HG02571 (cell line): ENCODE data around the gene ALPG.
"Not testable (repeated sequence)": the region's sequence is repeated elsewhere in the genome, so short reads cannot be mapped to it uniquely, and the experiment has no call there.

Experiments used
- ATAC-seq: cut with Tn5 transposase; IDR thresholded peaks from one replicate; pipeline ENCODE4 v1.9.1; 2021; ENCODE audit warnings: mild to moderate bottlenecking, moderate library complexity; ENCODE audit not compliant: unreplicated experiment

Gene ALPG

GRCh38 chr2:232418466-232419244 is 12.0 kb downstream of the ALPG start:
- ATAC-seq = no peak

DNA sequence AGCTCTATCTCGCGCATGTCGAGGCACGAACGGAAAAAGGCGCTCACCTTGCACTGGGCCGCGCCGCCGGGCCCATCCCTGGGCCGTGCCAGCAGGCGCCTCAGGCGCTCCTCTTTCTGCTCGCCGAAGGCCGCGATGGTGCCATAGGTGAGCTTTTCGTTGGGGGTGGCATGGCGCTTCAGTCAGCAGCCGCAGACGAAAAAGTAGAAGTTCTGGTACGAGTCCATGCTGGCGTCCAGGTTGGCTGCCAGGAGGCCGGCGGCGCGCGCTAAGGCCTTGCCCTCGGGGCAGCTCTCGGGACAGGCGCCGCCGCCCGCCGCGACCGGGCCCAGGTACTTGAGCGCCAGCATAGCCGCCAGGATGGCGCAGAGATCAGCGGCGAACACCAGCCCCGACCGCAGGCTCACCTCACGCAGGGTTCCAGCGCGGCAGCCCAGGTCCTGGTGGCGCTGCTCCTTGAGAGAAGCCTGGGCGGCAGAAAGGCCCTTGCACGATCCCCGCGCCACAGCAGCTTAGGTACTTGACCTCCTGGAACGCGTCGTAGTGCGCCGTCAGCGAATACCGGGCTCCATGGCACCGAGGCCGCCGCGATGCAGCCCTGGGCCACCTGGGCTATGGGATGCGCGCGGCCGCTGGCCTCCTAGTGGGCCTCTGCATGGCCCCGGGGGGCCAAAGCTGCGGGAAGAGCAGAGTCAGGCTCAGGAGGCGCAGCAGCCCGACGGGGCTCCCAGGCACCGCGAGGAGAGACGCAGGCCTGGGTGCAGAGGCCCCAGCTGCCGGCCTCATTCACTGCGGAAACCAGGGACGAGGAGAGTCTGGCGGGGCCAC is 12.8 kb downstream of the ALPG start:
- ATAC-seq = no peak

GRCh38 chr2:232420073-232420454 is 13.4 kb downstream of the ALPG start:
- no peak for ATAC-seq

DNA sequence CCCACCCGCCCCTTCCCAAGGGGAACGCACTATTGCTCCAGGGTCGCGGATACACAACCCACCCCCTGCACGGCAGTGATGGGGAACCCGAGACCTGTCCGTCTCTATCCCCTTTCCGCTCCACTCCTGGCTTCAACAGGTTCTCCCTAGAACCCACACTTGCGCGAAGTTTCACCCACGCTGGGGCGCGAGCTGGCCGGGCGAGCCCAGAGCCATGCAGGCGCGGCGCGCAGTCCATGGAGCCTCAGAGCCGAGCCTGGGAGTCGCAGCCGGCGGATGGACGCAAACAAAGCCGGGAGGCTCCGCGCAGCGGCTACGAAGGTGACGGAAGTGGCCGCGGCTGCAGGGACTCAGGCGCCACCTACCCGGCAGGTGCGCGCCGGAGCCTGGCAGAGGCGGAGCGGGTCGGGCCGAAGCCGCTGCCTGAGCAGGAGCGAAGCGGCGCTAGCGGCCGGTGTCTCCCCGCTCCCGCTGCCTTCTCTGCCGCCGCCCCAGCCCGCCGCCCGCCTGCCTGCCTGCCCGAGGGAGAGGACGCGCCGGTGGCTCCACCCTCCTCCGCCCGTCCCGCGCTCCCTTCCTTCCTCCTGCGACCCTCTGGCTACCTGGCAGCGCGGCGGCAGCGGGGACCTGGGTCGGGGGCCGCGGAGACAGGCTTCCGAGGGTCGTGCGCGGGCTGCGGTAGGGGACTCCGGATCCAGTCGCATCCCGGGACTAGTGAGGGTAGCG is 14.0 kb downstream of the ALPG start:
- no peak for ATAC-seq

DNA sequence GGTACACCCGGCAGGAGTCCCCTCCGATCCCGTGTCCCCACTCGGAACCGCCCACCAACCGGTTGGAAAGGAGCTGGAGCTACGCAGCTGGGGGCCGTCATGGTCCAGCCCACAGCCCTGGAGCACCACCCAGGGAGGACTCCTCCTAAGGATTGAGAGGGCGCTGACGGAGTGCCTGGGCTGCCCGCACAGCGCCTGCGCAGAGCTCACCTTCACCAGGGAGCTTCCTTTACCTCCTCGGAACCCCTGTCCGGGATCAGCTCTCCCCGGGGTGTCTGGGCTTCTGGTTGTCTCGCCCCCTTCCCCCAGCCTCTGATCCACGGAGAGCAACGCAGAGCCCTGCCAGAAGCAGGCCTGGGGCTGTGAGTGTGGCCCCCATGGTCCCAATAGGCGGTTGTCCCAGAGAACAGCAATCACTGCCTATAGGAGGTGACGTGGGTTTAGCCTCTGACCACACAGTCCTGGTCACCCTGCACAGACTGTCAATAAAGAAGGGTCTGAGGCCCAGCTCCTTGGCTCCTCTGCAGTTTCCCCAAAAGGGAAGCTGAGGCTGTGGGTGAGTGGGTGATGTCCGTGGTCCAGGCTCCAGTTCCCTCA is 14.6 kb downstream of the ALPG start:
- no peak for ATAC-seq

DNA sequence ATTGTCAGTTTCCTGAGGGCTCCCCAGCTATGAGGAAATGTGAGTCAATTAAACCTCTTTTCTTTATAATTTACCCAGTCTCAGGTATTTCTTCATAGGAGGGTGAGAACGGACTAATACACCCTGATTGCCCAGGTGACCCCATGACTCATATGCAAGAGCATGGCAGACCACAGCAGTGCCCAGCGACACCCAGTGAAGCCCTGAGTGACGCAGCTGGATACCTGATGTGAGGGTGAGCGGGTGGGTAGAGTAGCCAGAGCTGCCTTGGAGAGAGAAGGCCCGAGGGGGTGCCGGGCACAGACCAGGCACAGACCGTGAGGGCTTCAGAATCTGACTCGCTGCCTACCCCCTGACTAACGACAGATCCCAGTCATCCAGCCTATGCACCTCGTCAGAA is 15.4 kb downstream of the ALPG start:
- no peak for ATAC-seq

GRCh38 chr2:232422996-232423395 is 16.4 kb downstream of the ALPG start:
- not testable (repeated sequence) for ATAC-seq

DNA sequence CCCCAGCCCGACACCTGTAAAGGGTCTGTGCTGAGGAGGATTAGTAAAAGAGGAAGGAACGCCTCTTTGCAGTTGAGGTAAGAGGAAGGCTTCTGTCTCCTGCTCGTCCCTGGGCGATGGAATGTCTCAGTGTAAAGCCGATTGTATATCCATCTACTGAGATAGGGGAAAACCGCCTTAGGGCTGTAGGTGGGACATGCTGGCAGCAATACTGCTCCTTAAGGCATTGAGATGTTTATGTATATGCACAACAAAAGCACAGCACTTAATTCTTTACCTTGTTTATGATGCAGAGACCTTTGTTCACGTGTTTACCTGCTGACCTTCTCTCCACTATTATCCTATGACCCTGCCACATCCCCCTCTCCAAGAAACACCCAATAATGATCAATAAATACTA is 16.8 kb downstream of the ALPG start:
- ATAC-seq = not testable (repeated sequence)

GRCh38 chr2:232431705-232432590 is 25.3 kb downstream of the ALPG start:
- no peak for ATAC-seq

DNA sequence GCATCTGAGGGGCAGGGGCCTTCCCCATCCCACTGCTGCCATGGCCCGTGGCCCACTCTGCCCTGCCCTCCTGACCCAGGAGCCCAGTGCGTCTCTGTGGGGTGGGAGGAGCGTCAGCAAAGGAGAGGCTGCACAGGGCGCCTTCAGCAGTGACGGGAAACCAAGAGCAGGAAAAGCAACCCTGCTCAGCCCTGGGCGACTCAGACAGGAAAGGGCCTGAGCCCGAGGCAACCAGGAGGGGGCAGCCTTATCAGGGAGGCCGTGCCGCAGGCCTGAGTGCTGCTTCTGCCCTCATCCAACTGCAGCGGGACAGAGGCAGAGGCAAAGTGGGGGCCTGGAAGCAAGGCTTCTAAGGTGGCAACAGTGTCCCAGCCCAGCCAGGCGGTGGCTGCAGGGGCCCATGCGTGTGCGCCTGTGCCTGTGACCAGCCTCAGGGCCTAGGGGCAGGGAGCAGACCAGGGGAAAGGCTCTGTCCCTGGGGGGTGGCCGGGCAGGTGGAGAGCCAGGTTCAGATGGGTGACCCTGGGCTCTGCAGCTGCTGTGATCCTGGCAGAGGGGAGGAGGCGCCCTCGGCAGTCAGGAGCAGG is 26.0 kb downstream of the ALPG start:
- no peak for ATAC-seq

DNA sequence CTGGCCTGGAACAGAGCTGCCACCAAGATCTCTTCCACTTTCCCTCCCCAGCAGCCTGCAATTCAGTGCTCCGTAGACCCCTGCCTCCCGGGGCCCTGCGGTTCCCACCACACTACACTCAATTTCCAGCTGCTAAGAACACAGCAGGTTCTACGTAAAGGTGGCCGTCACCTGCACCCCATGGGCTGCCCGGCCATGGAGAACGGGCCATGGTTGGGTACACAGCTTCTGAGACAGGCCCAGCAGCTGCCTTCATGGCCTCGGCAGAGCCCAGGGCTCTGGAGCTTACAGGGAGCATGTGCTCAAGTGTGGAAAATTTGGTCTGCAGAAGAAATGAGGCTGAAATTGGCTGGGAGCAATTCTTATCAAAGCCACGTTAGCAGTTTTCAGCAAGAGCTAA is 27.0 kb downstream of the ALPG start:
- not testable (repeated sequence) for ATAC-seq

DNA sequence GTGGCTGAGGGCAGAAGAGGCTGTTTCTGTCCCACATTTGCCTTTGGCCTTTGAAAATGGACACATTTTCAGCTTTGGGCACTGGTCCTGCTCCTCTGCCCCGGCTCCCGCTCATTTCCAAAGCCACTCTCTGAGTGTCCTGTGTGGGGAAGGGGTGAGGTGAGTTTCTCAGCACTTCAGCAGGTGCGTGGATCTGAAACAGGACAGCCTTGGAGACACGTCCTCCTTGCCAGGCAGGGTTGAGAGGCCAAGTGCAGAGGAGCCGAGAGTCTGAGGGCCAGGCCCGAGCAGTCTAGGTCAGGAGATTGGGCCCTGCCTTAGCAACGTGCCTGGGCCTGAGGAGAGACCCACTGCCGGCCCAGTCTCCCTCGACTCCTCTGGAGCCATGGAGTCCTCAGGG is 27.4 kb downstream of the ALPG start:
- no peak for ATAC-seq

DNA sequence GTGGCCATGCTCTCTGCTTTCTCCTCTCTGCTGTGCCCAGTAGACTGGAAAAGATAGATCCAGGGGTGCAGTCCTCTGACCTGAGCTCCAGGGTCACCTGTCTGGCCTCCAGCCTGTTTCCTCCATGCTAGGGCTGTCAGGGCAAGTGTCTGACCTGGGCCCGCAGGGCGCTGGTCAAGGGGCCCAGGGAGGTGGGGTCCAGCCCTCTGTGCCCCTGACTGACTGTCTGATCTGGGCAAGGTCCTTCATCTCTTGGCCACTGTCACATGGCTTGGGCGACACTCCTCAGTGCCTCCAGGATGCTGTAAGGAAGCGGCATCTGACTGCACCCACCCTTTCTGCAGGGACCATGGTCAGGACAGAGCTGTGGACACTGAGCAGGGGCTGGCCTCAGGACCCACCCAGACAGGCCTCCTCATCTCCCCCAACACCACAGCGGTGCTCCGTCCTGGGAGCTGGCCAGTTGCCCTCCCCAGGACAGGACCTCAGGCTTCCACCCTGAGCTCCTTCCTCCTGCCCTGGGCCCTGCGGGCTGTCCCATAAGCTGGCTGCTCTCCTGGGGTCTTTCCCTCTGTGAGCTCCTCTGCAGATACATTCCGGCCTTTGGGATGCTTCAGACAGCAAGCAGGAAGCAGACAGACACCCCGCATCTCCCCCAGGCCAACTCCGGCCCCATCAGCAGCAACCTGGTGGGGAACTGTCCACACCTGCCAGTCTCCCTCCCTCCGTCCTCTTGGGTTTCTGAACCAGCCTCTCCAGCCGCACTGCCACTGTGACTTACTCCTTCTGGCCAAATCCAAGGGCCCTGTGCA is 28.1 kb downstream of the ALPG start:
- no peak for ATAC-seq

GRCh38 chr2:232435375-232435648 is 28.7 kb downstream of the ALPG start:
- no peak for ATAC-seq

- ATAC-seq = no peak
Observed at GRCh38 chr2:232435805-232436204, 29.2 kb downstream of the ALPG start.

- no peak for ATAC-seq
Observed at GRCh38 chr2:232436381-232437194, 29.9 kb downstream of the ALPG start.

DNA sequence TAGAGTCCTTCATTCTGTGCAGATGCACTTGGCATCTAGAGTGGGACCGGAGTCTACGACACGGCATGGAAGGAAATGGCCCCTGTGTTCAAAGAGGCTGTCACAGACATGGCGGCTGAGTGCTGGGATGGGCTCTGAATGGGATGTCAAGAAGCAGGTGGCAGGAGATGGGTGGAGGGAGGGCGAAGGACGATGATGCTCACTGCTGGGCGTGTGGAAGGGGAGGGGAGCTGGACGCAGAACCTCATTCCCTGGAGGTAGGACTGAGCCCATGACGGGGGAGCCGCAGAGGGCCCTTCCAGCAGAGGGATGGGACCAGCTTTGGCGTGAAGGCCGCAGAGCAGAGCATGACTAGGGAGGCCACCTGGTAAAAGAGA is 30.5 kb downstream of the ALPG start:
- ATAC-seq = no peak

- no peak for ATAC-seq
Observed at GRCh38 chr2:232438091-232438490, 31.4 kb downstream of the ALPG start.
